ENCODE measurements around the gene C9orf50. TPM values are rescaled to one million over a fixed set of nuclear protein-coding genes. Genes with fewer than 3 reads are reported as not detected.

Gene C9orf50
- total and polyA plus RNA-seq, 4 donors: 0.30 to 4.8 (median 0.62) TPM; not detected in 1

DNA sequence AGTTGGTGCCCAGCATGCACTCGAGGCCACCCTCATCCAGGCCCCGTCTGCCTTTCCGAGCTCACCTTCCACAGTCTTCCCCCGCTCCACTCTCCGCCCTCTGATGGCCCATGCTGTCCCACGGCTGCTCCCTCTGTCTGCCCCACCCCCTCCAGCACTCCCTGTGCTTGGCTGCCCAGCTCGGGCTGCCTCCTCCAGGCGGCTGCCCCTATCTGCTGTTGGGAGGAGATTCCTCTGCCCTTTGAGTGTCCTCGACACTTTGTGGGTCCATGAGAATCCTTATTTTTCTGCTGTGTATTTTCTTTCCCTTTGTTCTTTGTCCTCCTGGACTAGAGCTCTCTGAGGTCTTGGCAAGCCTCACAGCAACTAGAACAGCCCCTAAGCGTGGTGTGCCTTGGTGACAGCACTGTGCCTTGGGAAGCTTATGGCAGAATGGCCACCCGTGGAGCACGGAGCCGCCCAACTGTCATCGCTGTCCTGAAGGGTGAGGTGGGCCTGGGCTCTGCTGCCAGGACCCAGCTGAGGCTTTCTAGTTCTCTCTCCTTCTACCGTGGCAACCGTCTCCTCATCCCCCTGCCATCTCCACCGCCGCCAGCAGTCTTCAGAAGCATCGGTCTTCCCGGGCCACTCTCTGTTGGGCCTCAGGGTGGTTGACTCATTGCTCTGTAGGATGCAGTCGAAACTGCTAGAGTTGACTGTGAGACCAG, 10.2 kb upstream of the C9orf50 start:
- ATAC-seq (ENCODE audit: low FRiP score) (no peak), DNase-seq (no peak)
- intact Hi-C loops (cut with DNase I): no loop called here
- H3K9me3 ChIP-seq (ENCODE audit: control insufficient read depth, low read length): no peaks in the 10 kb centered on the region
- no peaks in the 10 kb centered on the region for H3K4me1 ChIP-seq (ENCODE audit: control insufficient read depth in 1 of 2, insufficient read depth in 2 of 2, low read length in 2 of 2)
- peaks cover 0 to 11% of the 10 kb centered on the region in 2 donors for H3K36me3 ChIP-seq (ENCODE audit: control insufficient read depth in 1 of 2, insufficient read depth in 2 of 2, low read length in 1 of 2)
- H3K27ac ChIP-seq (ENCODE audit: low read depth in 1 of 2, low read length in 2 of 2): no peak overlapping the region
- H3K27me3 ChIP-seq (ENCODE audit: control insufficient read depth in 1 of 2, insufficient read depth in 2 of 2, low read length in 1 of 2): no peaks in the 10 kb centered on the region
- WGBS, 2 donors: 63 to 64% methylated on average over 21 of the region's 21 CpGs
- H3K4me3 ChIP-seq (ENCODE audit: low read length in 2 of 2): no peak overlapping the region

- no peaks in the 10 kb centered on the region for H3K27me3 ChIP-seq (ENCODE audit: control insufficient read depth in 1 of 2, insufficient read depth in 2 of 2, low read length in 1 of 2)
- H3K9me3 ChIP-seq (ENCODE audit: control insufficient read depth, low read length): no peaks in the 10 kb centered on the region
- ATAC-seq (ENCODE audit: low FRiP score) (no peak), DNase-seq (no peak)
- 83 to 84% methylated on average over 8 of the region's 8 CpGs for WGBS, 2 donors
- H3K36me3 ChIP-seq (ENCODE audit: control insufficient read depth in 1 of 2, insufficient read depth in 2 of 2, low read length in 1 of 2): peaks cover 0 to 4% of the 10 kb centered on the region in 2 donors
- intact Hi-C loops (cut with DNase I): no loop called here
- no peak overlapping the region for H3K27ac ChIP-seq (ENCODE audit: low read depth in 1 of 2, low read length in 2 of 2)
- no peaks in the 10 kb centered on the region for H3K4me1 ChIP-seq (ENCODE audit: control insufficient read depth in 1 of 2, insufficient read depth in 2 of 2, low read length in 2 of 2)
- no peak overlapping the region for H3K4me3 ChIP-seq (ENCODE audit: low read length in 2 of 2)
Measured at GRCh38 chr9:129629251-129629820, 8.4 kb upstream of the C9orf50 start.

DNA sequence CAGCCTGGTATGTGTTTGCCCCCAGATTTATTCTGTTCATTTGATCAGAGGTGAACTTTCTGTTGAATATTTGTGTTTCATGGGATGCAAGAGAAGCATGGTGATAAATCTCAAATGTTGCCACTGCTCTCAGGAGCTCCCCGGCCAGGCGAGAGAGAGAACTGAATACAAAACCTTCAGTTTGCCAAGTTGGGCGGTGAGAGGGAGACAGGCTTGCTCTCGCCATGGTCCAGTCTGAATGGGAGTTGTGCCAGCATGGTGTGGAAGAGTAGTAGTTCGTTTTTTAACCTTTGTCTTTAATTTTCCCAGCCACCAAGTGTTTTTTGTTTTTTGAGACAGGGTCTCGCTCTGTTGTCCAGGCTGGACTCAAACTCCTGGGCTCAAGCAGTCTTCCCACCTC, 7.8 kb upstream of the C9orf50 start:
- WGBS, 2 donors: 59 to 62% methylated on average over 6 of the region's 6 CpGs
- ATAC-seq (ENCODE audit: low FRiP score) (no peak), DNase-seq (no peak)
- Histone ChIP-seq H3K9me3 (ENCODE audit: control insufficient read depth, low read length) (no peaks in the 10 kb centered on the region), H3K36me3 (ENCODE audit: control insufficient read depth in 1 of 2, insufficient read depth in 2 of 2, low read length in 1 of 2) (peaks cover 0 to 1% of the 10 kb centered on the region in 2 donors), H3K27ac (ENCODE audit: low read depth in 1 of 2, low read length in 2 of 2) (no peak overlapping the region), H3K4me3 (ENCODE audit: low read length in 2 of 2) (no peak overlapping the region), H3K27me3 (ENCODE audit: control insufficient read depth in 1 of 2, insufficient read depth in 2 of 2, low read length in 1 of 2) (no peaks in the 10 kb centered on the region), H3K4me1 (ENCODE audit: control insufficient read depth in 1 of 2, insufficient read depth in 2 of 2, low read length in 2 of 2) (no peaks in the 10 kb centered on the region)
- intact Hi-C loops (cut with DNase I): no loop called here

GRCh38 chr9:129627556-129628440, 6.9 kb upstream of the C9orf50 start:
- 42 to 45% methylated on average over 12 of the region's 12 CpGs for WGBS, 2 donors
- Histone ChIP-seq H3K36me3 (ENCODE audit: control insufficient read depth in 1 of 2, insufficient read depth in 2 of 2, low read length in 1 of 2) (no peaks in the 10 kb centered on the region), H3K27ac (ENCODE audit: low read depth in 1 of 2, low read length in 2 of 2) (no peak overlapping the region), H3K27me3 (ENCODE audit: control insufficient read depth in 1 of 2, insufficient read depth in 2 of 2, low read length in 1 of 2) (no peaks in the 10 kb centered on the region), H3K4me1 (ENCODE audit: control insufficient read depth in 1 of 2, insufficient read depth in 2 of 2, low read length in 2 of 2) (no peaks in the 10 kb centered on the region), H3K9me3 (ENCODE audit: control insufficient read depth, low read length) (no peaks in the 10 kb centered on the region), H3K4me3 (ENCODE audit: low read length in 2 of 2) (no peak overlapping the region)
- ATAC-seq (ENCODE audit: low FRiP score) (no peak), DNase-seq (no peak)
- intact Hi-C loops (cut with DNase I): no loop called here

DNA sequence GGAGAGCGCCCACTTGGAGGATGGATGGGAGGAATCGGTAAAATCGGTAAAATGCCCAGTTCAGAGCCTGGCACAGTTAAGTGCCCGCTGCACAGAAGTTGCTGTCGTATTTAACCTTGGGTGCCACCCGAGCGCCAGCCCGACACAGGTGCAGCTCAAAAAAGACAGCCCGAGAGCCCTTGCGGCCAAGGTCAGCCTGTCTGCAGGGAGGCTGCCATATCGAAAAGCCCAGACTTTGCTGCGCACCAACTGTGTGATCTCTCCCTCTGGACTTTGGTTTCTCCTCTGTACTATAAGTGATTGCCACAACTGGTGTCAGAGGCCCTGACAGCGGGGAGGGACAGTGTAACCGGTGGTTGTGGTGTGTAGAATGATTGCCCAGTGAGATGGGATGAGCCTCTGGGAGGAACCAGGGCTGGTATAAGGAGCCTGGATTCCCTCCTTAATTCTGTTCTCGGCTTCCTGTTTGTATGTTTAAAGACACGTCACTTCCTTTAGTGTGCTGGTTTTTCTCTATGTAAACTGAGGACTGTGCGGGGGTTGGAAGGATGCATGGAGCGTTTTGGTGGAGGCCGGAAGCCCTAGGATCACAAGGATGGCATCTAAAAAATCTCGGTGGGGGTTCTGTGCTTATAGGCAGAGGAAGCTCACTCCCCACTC, 5.9 kb upstream of the C9orf50 start:
- ATAC-seq (ENCODE audit: low FRiP score) (no peak), DNase-seq (no peak)
- intact Hi-C loops (cut with DNase I): no loop called here
- no peaks in the 10 kb centered on the region for H3K9me3 ChIP-seq (ENCODE audit: control insufficient read depth, low read length)
- H3K4me3 ChIP-seq (ENCODE audit: low read length in 2 of 2): peak overlapping the region; percentile 53 to 64
- H3K36me3 ChIP-seq (ENCODE audit: control insufficient read depth in 1 of 2, insufficient read depth in 2 of 2, low read length in 1 of 2): no peaks in the 10 kb centered on the region
- H3K27ac ChIP-seq (ENCODE audit: low read depth in 1 of 2, low read length in 2 of 2): peak overlapping the region in 1 of 2 donors; percentile 88
- no peaks in the 10 kb centered on the region for H3K4me1 ChIP-seq (ENCODE audit: control insufficient read depth in 1 of 2, insufficient read depth in 2 of 2, low read length in 2 of 2)
- H3K27me3 ChIP-seq (ENCODE audit: control insufficient read depth in 1 of 2, insufficient read depth in 2 of 2, low read length in 1 of 2): no peaks in the 10 kb centered on the region
- 1% methylated on average over 20 of the region's 20 CpGs for WGBS, 2 donors

- ATAC-seq (ENCODE audit: low FRiP score) (peak; percentile 97), DNase-seq (peak; percentile 91 to 96)
- no peaks in the 10 kb centered on the region for H3K36me3 ChIP-seq (ENCODE audit: control insufficient read depth in 1 of 2, insufficient read depth in 2 of 2, low read length in 1 of 2)
- H3K4me1 ChIP-seq (ENCODE audit: control insufficient read depth in 1 of 2, insufficient read depth in 2 of 2, low read length in 2 of 2): no peaks in the 10 kb centered on the region
- H3K9me3 ChIP-seq (ENCODE audit: control insufficient read depth, low read length): no peaks in the 10 kb centered on the region
- peak within 1 kb of the TSS; percentile 16 to 88 for H3K27ac ChIP-seq (ENCODE audit: low read depth in 1 of 2, low read length in 2 of 2)
- peak within 1 kb of the TSS; percentile 53 to 64 for H3K4me3 ChIP-seq (ENCODE audit: low read length in 2 of 2)
- no peaks in the 10 kb centered on the region for H3K27me3 ChIP-seq (ENCODE audit: control insufficient read depth in 1 of 2, insufficient read depth in 2 of 2, low read length in 1 of 2)
- intact Hi-C loops (cut with DNase I): no loop called here
- 0% methylated on average over 49 to 55 of the region's 55 CpGs for WGBS, 2 donors
Measured at GRCh38 chr9:129626079-129626624, 5.3 kb upstream of the C9orf50 start, which contains the start of gene NTMT1. TSS of gene NTMT1 (plus strand) at chr9:129626163. CDS start at chr9:129632704, 6,541 bp downstream.

DNA sequence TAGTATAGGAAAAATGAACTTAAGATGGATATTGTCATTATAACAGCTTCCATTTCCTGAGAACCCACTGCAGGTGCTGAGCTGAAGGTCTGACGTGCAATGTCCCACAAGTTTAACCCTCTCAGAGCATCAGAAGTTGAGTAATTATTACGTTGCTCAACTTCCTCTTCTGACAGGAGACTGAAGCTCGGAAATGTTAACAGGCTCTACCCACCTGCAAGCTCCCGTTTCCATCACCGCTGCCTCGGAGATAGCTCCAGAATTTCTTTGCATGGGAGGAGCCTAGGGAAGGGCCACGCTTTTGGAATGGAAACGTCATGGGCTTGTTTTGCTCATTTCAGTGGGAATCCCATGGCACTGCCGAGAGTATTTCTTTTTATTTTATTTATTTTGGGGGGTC, 4.0 kb upstream of the C9orf50 start:
- no peaks in the 10 kb centered on the region for H3K36me3 ChIP-seq (ENCODE audit: control insufficient read depth in 1 of 2, insufficient read depth in 2 of 2, low read length in 1 of 2)
- no peak for DNase-seq
- no peak overlapping the region for H3K27ac ChIP-seq (ENCODE audit: low read depth in 1 of 2, low read length in 2 of 2)
- 38 to 44% methylated on average over 9 of the region's 9 CpGs for WGBS, 2 donors
- no peaks in the 10 kb centered on the region for H3K27me3 ChIP-seq (ENCODE audit: control insufficient read depth in 1 of 2, insufficient read depth in 2 of 2, low read length in 1 of 2)
- H3K4me3 ChIP-seq (ENCODE audit: low read length in 2 of 2): no peak overlapping the region
- no peak for ATAC-seq (ENCODE audit: low FRiP score)
- no peaks in the 10 kb centered on the region for H3K9me3 ChIP-seq (ENCODE audit: control insufficient read depth, low read length)
- intact Hi-C loops (cut with DNase I): no loop called here
- no peaks in the 10 kb centered on the region for H3K4me1 ChIP-seq (ENCODE audit: control insufficient read depth in 1 of 2, insufficient read depth in 2 of 2, low read length in 2 of 2)

GRCh38 chr9:129624168-129624759, 3.4 kb upstream of the C9orf50 start:
- H3K9me3 ChIP-seq (ENCODE audit: control insufficient read depth, low read length): no peaks in the 10 kb centered on the region
- peak; percentile 78 to 90 for DNase-seq
- H3K4me3 ChIP-seq (ENCODE audit: low read length in 2 of 2): no peak overlapping the region
- intact Hi-C loops (cut with DNase I): no loop called here
- no peaks in the 10 kb centered on the region for H3K27me3 ChIP-seq (ENCODE audit: control insufficient read depth in 1 of 2, insufficient read depth in 2 of 2, low read length in 1 of 2)
- no peaks in the 10 kb centered on the region for H3K36me3 ChIP-seq (ENCODE audit: control insufficient read depth in 1 of 2, insufficient read depth in 2 of 2, low read length in 1 of 2)
- WGBS, 2 donors: 39 to 41% methylated on average over 12 of the region's 12 CpGs
- H3K4me1 ChIP-seq (ENCODE audit: control insufficient read depth in 1 of 2, insufficient read depth in 2 of 2, low read length in 2 of 2): no peaks in the 10 kb centered on the region
- no peak for ATAC-seq (ENCODE audit: low FRiP score)
- H3K27ac ChIP-seq (ENCODE audit: low read depth in 1 of 2, low read length in 2 of 2): no peak overlapping the region
